HG03442 (cell line): ENCODE measurements around the gene CD226.
"Not testable (repeated sequence)": the region's sequence is repeated elsewhere in the genome, so short reads cannot be mapped to it uniquely, and the experiment has no call there.

Experiments
- ATAC-seq: cut with Tn5 transposase; IDR thresholded peaks from one replicate; pipeline ENCODE4 v1.9.1; 2021; ENCODE audit warnings: mild to moderate bottlenecking, moderate library complexity; ENCODE audit not compliant: unreplicated experiment

Gene CD226

GRCh38 chr18:69947361-69948133, at the start of gene CD226:
Gene CD226 (minus strand): TSS chr18:69947873. CDS start chr18:69947406, 467 bp downstream.
- ATAC-seq = no peak

- ATAC-seq = no peak
Measured at GRCh38 chr18:69996951-69997798, 49.5 kb upstream of the CD226 start.

GRCh38 chr18:69996417-69996816, 48.7 kb upstream of the CD226 start:
- ATAC-seq = no peak

- ATAC-seq = no peak
Measured at GRCh38 chr18:69995774-69996173, 48.1 kb upstream of the CD226 start.

- ATAC-seq = no peak
Measured at GRCh38 chr18:69992776-69993175, 45.1 kb upstream of the CD226 start.

- no peak for ATAC-seq
Measured at GRCh38 chr18:69987870-69988269, 40.2 kb upstream of the CD226 start.

- no peak for ATAC-seq
Measured at GRCh38 chr18:69985239-69985638, 37.6 kb upstream of the CD226 start.

- ATAC-seq = no peak
Measured at GRCh38 chr18:69982417-69982816, 34.7 kb upstream of the CD226 start.

- peak; percentile 46 for ATAC-seq
Measured at GRCh38 chr18:69981948-69982347, 34.3 kb upstream of the CD226 start.

GRCh38 chr18:69980982-69981804, 33.5 kb upstream of the CD226 start:
- no peak for ATAC-seq

GRCh38 chr18:69980509-69980908, 32.8 kb upstream of the CD226 start:
- ATAC-seq = no peak

- peak; percentile 82 for ATAC-seq
Measured at GRCh38 chr18:69978732-69979715, 31.4 kb upstream of the CD226 start.

- not testable (repeated sequence) for ATAC-seq
Measured at GRCh38 chr18:69975294-69975693, 27.6 kb upstream of the CD226 start.

- ATAC-seq = no peak
Measured at GRCh38 chr18:69974365-69974764, 26.7 kb upstream of the CD226 start.

- no peak for ATAC-seq
Measured at GRCh38 chr18:69969491-69969890, 21.8 kb upstream of the CD226 start.

GRCh38 chr18:69968039-69968438, 20.4 kb upstream of the CD226 start:
- peak; percentile 77 for ATAC-seq

GRCh38 chr18:69963196-69963595, 15.5 kb upstream of the CD226 start:
- no peak for ATAC-seq

GRCh38 chr18:69961718-69962117, 14.0 kb upstream of the CD226 start:
- no peak for ATAC-seq

GRCh38 chr18:69958422-69958821, 10.7 kb upstream of the CD226 start:
- ATAC-seq = peak; percentile 73

- ATAC-seq = no peak
Measured at GRCh38 chr18:69957747-69958146, 10.1 kb upstream of the CD226 start.
